ENCODE measurements around the gene PDZD8.

PDZD8 gene

GRCh38 chr10:117375360-117376178 lies at the start of gene PDZD8:
TSS of gene PDZD8 (minus strand) at chr10:117375440. CDS start at chr10:117375227, 213 bp downstream.
- peak; percentile 96 for DNase-seq

- DNase-seq: no peak
These were observed 48.9 kb upstream of the PDZD8 start for GRCh38 chr10:117424171-117424570.

GRCh38 chr10:117421985-117422384 lies 46.7 kb upstream of the PDZD8 start:
- DNase-seq: no peak

- DNase-seq: no peak
These were observed 45.5 kb upstream of the PDZD8 start for GRCh38 chr10:117420768-117421167.

- no peak for DNase-seq
These were observed 44.7 kb upstream of the PDZD8 start for GRCh38 chr10:117419921-117420320.

GRCh38 chr10:117419159-117419558 lies 43.9 kb upstream of the PDZD8 start:
- no peak for DNase-seq

GRCh38 chr10:117418121-117418520 lies 42.9 kb upstream of the PDZD8 start:
- DNase-seq: no peak

GRCh38 chr10:117417196-117417595 lies 42.0 kb upstream of the PDZD8 start:
- DNase-seq: no peak

GRCh38 chr10:117413928-117414618 lies 38.8 kb upstream of the PDZD8 start:
- DNase-seq: no peak

GRCh38 chr10:117412469-117413010 lies 37.3 kb upstream of the PDZD8 start:
- DNase-seq: no peak

GRCh38 chr10:117411479-117412399 lies 36.5 kb upstream of the PDZD8 start:
- no peak for DNase-seq

- no peak for DNase-seq
These were observed 35.3 kb upstream of the PDZD8 start for GRCh38 chr10:117410557-117410956.

- no peak for DNase-seq
These were observed 34.5 kb upstream of the PDZD8 start for GRCh38 chr10:117409549-117410305.

- no peak for DNase-seq
These were observed 33.5 kb upstream of the PDZD8 start for GRCh38 chr10:117408436-117409384.

- DNase-seq: no peak
These were observed 30.5 kb upstream of the PDZD8 start for GRCh38 chr10:117405730-117406129.

- no peak for DNase-seq
These were observed 25.1 kb upstream of the PDZD8 start for GRCh38 chr10:117400329-117400728.

GRCh38 chr10:117399341-117400196 lies 24.3 kb upstream of the PDZD8 start:
- no peak for DNase-seq

- DNase-seq: no peak
These were observed 22.8 kb upstream of the PDZD8 start for GRCh38 chr10:117398029-117398428.

- DNase-seq: no peak
These were observed 16.4 kb upstream of the PDZD8 start for GRCh38 chr10:117391436-117392205.
